HG03097 (cell line): ENCODE measurements around the gene ARID4B.
"Not testable (repeated sequence)": the region's sequence is repeated elsewhere in the genome, so short reads cannot be mapped to it uniquely, and the experiment has no call there.

Experiments used
- ATAC-seq: cut with Tn5 transposase; IDR thresholded peaks from one replicate; pipeline ENCODE4 v1.9.1; 2021; ENCODE audit not compliant: unreplicated experiment, low FRiP score

Gene ARID4B

GRCh38 chr1:235330918-235331285, 2.9 kb upstream of the ARID4B start:
- no peak for ATAC-seq

DNA sequence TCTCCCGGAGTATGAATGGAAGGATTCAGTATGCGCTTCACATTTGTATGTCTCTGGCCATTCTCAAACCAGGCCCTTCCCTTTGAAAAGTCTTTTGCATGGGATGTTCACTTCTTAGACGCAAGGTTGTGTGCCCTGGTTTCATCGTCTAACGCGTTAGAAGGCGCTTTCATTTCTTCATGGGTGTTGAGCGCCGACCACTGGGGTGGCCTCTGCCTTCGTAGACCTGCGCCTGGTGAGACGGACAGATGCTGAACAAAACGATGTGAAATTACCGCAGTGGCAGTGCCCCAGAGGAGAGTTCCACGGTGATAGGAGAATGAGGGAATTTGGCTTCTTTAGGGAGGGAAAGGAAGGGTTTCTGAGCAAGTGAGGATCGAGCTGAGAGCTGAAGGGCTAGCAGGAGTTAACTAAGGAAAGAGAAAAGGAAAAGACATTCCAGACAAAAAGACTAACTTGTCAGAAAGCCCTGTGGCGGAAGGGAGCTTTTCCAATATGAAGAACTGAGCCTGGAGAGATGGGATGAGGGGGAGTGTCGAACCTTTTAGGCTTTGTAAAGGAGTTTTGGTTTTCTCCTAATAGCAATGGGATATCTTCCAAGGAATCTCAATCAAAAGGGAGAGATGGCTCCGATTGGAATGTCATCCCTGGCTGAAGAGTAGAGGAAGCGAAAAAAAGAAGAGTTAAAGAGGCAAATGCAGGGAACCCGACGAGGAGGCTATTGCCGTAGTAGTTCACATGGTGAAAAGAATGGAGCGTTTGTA, 1.3 kb upstream of the ARID4B start:
- ATAC-seq: no peak

DNA sequence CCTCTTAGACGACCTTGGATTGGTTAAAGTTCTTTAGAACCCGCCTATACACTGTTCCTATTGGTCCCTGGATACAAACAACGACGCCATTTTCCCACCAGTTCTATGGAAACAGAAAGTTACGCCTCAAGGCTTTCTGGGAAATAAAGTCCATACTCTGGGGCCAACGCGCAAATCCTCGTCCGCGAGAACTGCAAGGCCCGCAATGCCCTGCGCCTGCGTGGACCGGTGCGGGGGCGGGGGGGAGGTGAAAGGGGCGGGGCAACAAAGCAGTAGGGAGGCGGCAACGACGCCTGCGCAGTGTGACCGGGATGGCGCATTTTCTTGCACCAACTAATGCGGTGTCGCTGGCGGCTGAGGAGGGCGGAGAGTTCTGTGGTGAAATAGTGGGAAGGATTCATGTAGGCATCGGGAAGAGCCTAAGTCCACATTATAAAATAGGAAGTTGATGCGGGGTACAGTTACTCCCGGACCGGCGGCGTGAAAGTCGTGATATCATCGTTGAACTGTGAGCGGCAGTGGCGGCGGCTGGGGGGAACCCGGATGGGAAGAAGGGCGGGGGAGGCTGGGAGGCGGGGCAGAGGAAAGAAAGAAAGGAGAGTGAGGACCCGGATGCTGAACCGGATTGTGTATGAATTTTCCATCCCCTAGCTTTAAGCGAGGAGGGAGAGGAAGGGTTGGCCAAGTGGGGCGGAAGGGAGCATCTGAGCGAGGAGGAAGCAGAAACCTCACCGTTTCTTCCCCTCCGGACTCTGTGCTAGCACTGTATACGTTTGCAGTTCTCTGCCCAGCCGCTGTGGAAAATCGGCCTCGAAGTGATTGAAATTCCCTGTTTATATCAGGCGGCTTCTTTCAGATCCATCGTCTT, 526 bp upstream of the ARID4B start, which contains the start of gene GGPS1:
Gene GGPS1, plus strand, starts transcription at position 300 of the 868 bp plus-strand sequence. CDS start 6,695 bp downstream, outside the sequence.
- ATAC-seq: peak; percentile 74

DNA sequence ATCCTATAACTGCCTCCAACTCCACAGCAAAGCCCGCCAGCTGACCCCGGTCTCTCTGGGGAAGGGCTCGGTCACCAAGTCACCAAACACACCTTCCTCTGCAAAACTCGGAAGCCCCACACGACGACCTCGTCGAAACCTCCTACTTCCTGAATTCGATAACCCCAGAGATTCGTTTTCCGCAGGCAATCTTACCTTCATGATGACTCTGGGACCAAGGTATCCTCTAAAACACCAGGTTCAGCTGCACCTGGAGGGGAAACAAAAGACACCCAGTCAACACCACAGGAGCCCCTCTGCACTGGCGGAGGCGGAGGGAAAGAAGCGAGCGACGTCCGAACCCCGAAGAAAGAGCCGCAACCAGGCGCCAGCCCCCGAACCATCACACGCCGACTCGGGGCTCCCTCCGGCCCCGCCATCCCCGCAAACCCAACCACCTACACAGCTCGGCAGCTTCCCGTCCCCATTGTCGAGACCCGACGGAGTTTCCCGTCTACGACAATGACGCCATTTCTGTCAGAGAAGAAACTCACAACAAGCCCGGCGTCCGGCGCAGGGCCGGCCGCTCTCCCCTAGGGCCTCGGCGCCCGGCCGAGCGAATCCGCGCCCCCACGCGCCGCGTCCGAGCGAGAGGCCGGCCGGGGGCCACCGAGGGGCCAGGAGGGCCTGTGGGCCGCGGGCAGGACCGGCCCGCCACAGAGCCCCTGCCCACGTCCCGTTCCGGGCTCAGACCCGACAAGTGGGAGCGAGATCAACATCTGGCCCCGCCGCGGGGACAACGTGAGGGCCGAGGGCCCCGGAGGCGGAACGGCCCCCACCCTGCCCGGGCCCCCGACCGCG, 1.0 kb downstream of the ARID4B start:
- peak; percentile 21 for ATAC-seq

DNA sequence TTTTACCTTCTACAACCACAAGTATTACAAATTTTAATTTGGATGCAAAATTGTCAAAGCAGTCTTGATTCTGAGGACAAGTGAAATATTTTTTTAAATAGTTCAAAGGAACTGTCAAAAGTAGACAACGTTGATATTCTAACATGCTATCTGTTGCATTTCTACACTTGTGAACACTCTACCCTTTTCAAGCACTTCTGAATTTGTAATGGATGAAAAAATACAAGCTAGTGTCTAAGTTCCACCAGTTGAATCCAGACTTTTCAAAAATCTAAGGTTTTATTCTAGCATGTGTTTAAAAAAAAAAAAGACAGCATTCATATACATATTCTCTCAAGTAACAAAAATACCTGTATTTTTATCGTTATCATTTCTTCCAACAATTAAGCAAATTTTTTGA, 2.1 kb downstream of the ARID4B start:
- no peak for ATAC-seq

GRCh38 chr1:235325139-235325538, 2.8 kb downstream of the ARID4B start:
- ATAC-seq: no peak

DNA sequence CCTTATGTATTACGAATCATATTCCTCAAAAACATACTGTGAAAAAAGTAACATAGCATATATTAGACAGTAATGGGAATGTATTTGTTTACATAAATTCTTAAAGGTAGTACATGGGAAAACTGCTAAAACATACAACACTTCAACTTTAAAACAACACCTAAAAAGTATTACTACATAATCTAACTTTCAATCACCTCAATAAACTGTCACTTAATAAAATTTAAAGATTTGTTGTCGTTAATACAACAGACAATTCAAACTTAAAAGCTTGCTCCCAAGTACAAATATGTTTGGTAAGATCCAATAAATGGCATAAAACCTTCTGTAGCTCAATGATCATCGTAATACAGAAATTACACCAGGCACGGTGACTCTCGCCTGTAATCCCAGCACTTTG, 3.7 kb downstream of the ARID4B start:
- ATAC-seq: no peak

DNA sequence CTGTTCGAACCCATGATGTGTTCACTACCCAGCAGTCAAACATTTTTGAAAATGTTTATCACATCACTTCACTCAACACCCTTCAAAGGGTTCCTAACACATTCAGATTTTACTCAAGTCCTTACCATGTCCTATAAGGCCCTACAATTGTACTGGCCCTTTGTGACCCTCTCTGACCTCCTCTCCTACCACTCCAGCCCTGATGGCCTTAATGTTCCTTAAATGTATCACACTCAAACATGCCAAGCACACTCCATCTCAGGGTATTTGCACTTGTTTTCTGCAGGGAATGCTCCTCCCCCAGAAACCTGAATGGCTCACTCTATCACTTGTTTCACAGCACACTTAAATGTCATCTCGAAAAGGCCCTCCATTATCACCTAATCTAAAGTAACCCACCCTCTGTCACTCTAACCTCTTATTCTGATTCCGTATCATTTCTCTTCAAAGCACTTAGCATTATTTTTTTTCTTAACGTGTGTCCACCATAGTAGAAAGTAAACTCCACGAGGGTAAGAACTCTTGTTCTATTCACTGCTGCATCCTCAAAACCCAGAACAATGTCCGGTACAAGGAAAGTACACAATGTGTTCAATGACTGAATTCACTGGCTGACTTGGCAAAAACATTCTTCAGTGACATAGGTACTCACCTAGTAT, 7.3 kb downstream of the ARID4B start:
- ATAC-seq: no peak

GRCh38 chr1:235319255-235319654, 8.7 kb downstream of the ARID4B start:
- ATAC-seq: no peak

DNA sequence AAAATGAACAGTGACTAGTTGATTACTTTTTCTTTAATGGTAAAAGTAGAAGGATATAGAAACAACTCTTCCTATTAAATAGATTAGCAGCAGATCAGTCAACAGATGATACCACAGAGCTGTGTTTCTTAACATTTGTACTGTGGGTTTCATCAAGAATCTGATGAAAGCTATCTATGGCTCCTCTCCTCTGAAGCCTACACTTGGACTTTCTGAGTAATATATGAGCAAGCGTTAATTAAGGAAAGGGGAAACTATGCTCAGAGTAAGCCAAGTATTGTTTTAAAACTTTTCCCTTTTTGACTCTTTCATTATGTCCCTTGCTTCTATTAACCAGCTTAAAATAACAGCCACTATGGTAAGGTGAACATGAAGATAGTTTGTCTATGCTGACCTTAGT, 10.8 kb downstream of the ARID4B start:
- no peak for ATAC-seq

DNA sequence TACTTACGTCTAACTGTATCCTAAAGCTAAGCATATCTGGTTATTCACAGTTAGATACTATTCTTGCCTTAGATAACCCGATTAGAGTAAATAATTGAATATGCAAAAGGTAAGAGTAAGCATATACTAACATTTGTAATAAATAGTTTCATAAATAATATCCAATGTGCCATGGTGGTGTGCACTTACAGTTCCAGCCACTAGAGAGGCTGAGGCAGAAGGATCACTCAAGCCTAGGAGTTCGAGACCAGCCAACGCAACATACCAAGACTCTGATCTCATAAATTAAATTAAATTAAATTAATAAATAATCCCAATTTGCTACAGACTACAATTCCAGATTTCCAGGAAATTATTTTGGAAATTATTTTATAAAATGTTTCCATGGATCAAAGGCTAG, 12.2 kb downstream of the ARID4B start:
- no peak for ATAC-seq

GRCh38 chr1:235315173-235315572, 12.8 kb downstream of the ARID4B start:
- no peak for ATAC-seq

GRCh38 chr1:235313931-235314678, 13.9 kb downstream of the ARID4B start:
- ATAC-seq: no peak

- ATAC-seq: no peak
Measured at GRCh38 chr1:235313262-235313661, 14.7 kb downstream of the ARID4B start.

DNA sequence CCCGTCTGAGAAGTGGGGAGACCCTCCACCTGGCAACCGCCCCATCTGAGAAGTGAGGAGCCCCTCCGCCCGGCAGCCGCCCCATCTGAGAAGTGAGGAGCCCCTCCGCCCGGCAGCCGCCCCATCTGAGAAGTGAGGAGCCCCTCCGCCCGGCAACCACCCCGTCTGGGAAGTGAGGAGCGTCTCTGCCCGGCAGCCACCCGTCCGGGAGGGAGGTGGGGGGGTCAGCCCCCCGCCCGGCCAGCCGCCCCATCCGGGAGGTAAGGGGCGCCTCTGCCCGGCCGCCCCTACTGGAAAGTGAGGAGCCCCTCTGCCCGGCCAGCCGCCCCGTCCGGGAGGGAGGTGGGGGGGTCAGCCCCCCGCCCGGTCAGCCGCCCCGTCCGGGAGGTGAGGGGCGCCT, 18.8 kb downstream of the ARID4B start:
- ATAC-seq: not testable (repeated sequence)

GRCh38 chr1:235307158-235308124, 20.5 kb downstream of the ARID4B start:
- ATAC-seq: no peak

DNA sequence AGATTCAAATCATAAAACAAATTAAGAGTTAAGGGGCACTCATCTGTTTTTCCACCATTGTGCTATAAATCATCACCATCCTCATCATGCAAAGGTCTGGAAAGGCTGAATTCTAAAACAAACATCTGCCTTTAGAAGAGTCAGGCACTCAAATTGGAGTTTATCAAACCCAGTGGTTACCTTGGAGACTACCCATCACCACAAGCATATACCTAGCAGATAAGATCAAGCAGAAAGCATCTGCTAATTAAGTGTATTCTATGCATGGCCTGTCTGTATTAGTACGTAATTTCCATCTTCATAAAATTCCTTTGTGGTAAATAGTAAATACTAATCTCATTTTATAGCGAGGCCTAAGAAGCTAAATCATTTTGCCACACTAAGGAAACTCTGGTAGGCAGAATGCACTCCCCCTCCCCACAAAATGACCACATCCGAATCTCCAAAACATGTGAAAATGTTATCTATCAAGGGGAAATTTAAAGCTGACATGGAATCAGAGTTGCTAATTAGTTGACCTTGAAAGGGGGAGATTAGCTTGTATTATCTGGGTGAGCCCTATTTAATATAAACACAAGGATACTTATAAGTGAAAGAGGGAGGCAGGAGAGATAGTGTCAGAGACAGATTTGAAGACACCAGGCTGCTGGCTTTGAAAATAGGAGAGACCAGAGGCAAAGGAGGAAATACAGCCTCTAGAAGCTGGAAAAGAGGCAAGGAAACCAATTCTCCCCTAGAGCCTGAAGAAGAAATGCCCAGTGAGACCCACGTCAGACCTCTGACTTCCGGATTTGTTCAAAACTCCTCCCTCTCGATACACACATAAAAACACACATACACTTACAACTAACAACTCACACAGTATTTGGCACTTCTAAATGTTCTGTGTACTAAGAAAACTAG, 23.2 kb downstream of the ARID4B start:
- ATAC-seq: no peak

DNA sequence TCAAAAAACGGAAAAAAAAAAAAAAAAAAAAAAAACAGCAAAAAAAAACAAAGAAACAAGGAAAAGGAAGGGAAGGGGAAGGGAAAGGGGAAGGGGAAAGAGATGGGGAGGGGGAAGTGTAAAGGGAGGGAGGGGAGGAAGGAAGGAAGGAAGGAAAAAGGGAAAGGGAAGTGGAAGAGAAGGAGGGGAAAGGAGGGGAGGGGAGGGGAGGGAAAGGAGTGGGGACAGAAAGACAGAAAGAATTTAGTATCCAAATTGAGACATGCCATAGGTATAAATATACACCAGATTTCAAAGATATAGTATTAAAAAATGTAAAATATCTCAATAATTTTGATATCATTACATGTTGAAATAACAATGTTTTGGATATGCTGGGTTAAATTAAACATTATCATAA, 25.8 kb downstream of the ARID4B start:
- no peak for ATAC-seq
